GM19324 (cell line): ENCODE measurements around the gene GNG7.
"Not testable (repeated sequence)": the region's sequence is repeated elsewhere in the genome, so short reads cannot be mapped to it uniquely, and the experiment has no call there.

Experiments
- ATAC-seq: cut with Tn5 transposase; IDR thresholded peaks from one replicate; pipeline ENCODE4 v1.9.1; 2021; ENCODE audit warnings: mild to moderate bottlenecking, moderate library complexity; ENCODE audit not compliant: unreplicated experiment, low FRiP score

The GNG7 gene

GRCh38 chr19:2648528-2648937 lies 54.0 kb downstream of the GNG7 start:
- no peak for ATAC-seq

GRCh38 chr19:2648099-2648498 lies 54.4 kb downstream of the GNG7 start:
- no peak for ATAC-seq

DNA sequence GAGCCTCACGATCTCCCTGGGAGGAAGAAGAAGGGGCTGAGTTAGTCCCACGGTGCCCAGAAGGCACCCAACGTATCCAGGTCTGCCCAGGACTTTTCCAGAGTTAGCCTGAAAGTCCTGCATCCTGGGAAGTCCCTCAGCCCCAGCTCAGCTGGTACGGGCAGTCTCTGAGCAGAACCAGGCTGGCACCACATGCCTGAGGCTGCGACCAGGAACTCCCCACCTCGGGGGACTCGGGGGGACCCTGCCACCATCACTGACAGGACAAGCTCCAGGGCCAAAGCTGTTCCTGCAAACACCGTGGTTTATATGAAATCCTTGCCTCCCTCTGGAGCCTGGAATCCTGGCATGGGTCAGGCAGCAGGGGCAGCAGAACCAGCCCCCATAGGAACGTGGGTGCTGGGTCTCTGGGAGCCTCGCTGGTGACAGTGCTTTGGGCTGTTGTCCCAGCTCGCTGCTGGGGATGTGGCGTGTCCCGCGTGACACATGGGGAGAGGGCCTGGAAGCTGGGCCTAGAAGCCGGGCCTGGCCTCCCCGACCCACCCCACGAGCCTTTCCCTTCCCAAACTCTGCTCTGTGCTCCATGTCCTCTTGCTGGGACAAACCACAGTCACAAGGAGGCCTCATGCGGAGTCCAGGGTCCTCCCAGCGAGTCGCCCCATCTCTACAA lies 55.5 kb downstream of the GNG7 start:
- ATAC-seq: no peak

DNA sequence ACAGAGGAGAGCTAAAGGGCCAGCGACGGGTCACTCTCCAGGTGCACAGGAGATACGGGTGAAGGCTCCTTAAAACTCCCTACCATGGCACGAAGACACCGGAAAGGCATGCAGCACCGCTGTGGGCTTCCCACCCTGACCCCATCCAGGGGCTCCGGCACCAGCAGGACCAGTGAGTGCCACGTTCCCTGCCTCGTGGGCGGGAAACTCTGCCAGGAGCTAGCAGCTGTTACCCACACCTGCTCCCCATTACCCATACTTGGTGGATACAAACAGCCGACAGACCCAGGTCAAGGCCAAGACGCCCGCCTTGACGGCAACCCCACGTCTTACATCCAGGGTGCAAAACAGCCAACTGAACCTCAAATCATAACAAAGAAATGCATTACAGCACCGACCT lies 56.7 kb downstream of the GNG7 start:
- ATAC-seq: no peak

DNA sequence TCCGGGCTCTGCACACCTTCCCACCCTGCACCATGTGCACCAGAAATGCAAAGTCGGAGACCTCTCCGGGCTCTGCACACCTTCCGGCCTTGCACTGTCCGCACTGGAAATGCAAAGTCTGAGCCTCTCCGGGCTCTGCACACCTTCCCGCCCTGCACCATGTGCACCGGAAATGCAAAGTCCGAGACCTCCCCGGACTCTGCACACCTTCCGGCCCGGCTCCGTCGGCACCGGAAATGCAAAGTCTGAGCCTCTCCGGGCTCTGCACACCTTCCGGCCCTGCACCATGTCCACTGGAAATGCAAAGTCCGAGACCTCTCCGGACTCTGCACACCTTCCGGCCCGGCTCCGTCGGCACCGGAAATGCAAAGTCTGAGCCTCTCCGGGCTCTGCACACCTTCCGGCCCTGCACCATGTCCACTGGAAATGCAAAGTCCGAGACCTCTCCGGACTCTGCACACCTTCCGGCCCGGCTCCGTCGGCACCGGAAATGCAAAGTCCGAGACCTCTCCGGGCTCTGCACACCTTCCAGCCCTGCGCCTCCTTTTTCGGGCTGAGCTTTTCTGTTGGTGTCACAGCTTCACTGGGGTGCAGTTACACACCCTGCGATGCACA lies 59.3 kb downstream of the GNG7 start:
- not testable (repeated sequence) for ATAC-seq

DNA sequence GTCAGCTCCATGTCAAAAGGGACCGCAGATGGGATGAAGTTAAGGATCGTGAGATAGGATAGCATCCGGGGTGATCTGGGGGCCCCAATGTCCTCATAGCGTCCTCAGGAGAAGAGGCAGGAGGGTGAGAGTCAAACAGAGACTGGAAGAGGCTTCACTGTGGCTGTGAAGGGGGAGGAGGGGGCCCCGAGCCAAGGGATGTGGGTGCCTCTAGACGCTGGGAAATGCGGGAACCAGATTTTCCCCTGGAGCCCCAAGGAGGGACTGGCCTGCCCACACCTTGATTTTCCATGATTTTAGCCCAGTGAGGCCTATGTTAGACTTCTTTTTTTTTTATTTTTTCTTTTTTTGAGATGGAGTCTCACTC lies 61.2 kb downstream of the GNG7 start:
- no peak for ATAC-seq

- no peak for ATAC-seq
Observed at GRCh38 chr19:2640563-2641331, 61.7 kb downstream of the GNG7 start.

- ATAC-seq: no peak
Observed at GRCh38 chr19:2639999-2640398, 62.5 kb downstream of the GNG7 start.

- ATAC-seq: no peak
Observed at GRCh38 chr19:2638417-2638940, 64.0 kb downstream of the GNG7 start.

DNA sequence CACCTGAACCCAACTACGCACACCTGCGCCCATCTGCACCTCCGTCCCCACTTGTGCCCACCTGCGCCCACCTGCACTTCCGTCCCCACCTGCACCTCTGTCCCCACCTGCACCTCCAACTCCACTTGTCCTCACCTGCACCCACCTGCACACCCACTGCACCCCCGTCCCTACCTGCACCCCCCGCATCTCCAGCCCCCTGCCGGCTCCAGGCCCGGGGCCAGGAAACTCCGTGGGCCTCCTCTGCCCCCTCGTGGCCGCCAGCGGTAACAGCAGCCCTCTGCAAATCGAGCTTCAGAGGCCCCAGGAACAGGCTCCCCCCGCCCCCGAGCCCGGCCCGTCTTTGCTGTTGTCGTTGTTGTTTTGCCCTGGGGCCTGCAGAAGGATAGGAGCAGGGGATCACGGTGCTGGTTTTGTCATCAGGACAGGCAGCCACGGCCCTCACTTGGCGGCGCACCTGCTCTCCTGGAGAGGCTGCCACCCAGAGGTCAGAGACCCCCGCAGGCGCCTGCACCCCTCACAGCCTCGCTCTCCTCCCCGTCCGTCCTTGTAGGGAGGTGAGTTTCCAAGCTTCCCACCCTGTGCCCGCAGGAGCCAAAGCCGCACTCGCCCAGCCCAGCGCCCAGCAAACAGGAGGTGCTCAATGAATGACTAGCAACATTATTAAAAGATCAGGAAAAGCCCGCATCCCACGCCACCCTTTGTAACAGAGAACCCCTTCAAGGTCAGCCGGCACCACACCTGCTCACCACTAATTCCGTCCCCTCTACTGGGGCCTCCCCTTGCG lies 65.4 kb downstream of the GNG7 start:
- no peak for ATAC-seq

- no peak for ATAC-seq
Observed at GRCh38 chr19:2636141-2636896, 66.2 kb downstream of the GNG7 start.

GRCh38 chr19:2634960-2635359 lies 67.5 kb downstream of the GNG7 start:
- no peak for ATAC-seq

- ATAC-seq: no peak
Observed at GRCh38 chr19:2634228-2634951, 68.1 kb downstream of the GNG7 start.

DNA sequence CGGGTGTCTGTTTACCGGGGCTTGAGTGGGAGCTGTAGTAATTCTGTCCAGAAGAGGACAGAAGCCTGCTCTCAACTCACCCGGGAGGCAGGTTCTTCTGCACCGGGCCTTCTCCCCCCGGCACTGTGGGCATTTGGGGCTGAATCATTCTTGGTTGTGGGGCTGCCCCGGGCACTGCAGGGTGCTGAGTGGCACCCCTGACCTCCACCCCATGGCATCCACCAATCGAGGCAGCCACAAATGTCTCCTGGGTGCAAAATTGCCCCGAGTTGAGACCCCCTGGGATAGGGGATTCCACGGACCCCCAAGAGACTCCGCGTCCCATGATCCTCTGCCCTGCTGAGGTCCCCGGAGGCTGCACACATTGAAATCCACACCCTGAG lies 68.8 kb downstream of the GNG7 start:
- ATAC-seq: no peak

GRCh38 chr19:2631213-2631821 lies 71.2 kb downstream of the GNG7 start:
- ATAC-seq: no peak

- no peak for ATAC-seq
Observed at GRCh38 chr19:2630352-2631001, 72.0 kb downstream of the GNG7 start.

DNA sequence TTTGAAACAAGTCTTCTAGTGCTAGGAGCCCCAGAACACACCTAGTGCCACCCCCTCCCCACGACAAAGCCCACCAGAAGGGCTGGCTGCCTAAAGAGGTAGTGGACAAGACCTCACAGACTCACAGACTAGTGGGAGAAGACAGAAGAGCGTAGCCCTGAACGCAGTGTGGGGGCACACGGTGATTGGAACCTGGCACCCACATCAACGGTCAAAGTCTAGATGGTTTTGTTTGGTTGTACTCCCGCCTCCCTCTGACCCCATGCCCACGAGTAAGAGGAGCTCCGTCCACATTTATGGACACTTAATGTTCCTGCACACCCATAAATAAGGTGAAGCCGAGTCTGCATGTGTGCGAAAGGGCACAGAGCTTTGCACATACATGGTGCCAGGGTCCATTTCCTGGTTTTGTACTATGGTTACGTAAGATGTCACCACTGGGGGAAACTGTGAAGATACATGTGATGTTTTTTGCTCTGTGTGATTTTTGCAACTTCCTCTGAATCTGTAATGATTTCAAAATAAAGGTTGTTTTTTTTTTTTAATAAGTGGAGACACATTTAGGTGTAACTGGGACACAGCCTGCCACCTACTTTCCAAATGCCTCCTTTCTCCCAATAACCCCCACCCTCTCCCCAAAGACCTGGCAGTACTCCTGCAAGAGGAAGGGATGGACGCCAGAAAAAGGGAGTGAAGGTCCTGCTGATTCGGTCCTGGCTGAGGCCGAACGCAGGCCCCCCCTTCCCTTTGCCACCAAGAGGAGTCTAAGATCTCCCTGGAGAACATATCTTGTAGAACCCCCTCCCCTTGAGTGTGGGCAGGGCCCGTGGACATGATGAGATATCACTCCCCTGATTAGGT lies 72.8 kb downstream of the GNG7 start:
- no peak for ATAC-seq

- no peak for ATAC-seq
Observed at GRCh38 chr19:2628597-2628996, 73.9 kb downstream of the GNG7 start.
